AG10803 (cell line): ENCODE measurements around the gene LRIT1.

Experiments used
- DNase-seq: peaks from one replicate; pipeline ENCODE4 v3.0.0; 2010; ENCODE audit warnings: low read depth
- H3K4me3 ChIP-seq: 2 replicates; pipeline ENCODE4 v1.5.1; 2011; ENCODE audit warnings: mild to moderate bottlenecking, low read length, control low read depth
- TF ChIP-seq, protein P1 (sequence below): conservative IDR thresholded peaks from 2 replicates; pipeline ENCODE4 v1.5.1; 2011; ENCODE audit warnings: mild to moderate bottlenecking, low read length, control low read depth, inconsistent platforms

Gene LRIT1

DNA sequence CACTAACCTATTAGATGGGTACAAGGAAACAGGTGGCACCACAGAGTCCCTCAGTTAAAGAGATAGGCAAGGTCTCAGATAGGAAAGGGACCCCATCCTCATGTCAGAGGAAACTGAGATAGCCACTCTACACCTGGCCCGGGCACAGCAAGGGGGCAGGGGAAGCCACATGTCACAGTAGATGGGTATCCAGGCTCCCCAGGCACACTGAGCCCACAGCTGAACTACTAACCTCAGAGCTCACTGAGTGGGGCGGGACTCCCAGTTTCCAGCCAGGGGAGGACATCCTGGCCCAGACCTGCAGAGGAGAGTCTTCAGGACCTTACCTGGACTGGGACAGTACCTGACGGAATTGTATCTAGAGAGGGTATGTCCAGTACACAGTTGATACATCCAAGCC lies 50.7 kb downstream of the LRIT1 start:
- DNase-seq: no peak
- TF ChIP-seq, protein P1, sequence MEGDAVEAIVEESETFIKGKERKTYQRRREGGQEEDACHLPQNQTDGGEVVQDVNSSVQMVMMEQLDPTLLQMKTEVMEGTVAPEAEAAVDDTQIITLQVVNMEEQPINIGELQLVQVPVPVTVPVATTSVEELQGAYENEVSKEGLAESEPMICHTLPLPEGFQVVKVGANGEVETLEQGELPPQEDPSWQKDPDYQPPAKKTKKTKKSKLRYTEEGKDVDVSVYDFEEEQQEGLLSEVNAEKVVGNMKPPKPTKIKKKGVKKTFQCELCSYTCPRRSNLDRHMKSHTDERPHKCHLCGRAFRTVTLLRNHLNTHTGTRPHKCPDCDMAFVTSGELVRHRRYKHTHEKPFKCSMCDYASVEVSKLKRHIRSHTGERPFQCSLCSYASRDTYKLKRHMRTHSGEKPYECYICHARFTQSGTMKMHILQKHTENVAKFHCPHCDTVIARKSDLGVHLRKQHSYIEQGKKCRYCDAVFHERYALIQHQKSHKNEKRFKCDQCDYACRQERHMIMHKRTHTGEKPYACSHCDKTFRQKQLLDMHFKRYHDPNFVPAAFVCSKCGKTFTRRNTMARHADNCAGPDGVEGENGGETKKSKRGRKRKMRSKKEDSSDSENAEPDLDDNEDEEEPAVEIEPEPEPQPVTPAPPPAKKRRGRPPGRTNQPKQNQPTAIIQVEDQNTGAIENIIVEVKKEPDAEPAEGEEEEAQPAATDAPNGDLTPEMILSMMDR: no peak
- H3K4me3 ChIP-seq: no peak overlapping the region

- DNase-seq: no peak
- TF ChIP-seq, protein P1: no peak
- H3K4me3 ChIP-seq: no peak overlapping the region
Measured at GRCh38 chr10:84188815-84189214, 52.5 kb downstream of the LRIT1 start.

- no peak for DNase-seq
- no peak overlapping the region for H3K4me3 ChIP-seq
- TF ChIP-seq, protein P1: no peak
Measured at GRCh38 chr10:84185526-84186175, 55.7 kb downstream of the LRIT1 start.

DNA sequence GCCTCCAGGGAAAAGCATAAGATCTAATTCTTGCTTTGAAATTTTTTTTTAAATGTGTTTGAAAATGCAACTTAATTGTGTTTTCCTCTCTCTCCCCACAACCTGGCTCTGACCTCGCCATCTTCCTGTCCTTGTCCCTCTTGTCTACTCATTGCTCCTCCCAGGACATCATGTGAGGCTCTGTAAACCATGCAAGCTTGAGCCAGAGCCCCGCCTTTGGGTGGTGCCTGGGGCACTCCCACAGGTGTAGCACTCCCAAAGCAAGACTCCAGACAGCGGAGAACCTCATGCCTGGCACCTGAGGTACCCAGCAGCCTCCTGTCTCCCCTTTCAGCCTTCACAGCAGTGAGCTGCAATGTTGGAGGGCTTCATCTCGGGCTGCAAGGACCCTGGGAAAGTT lies 56.8 kb downstream of the LRIT1 start:
- no peak for DNase-seq
- no peak overlapping the region for H3K4me3 ChIP-seq
- TF ChIP-seq, protein P1: no peak

GRCh38 chr10:84181631-84182030 lies 59.7 kb downstream of the LRIT1 start:
- H3K4me3 ChIP-seq: no peak overlapping the region
- DNase-seq: no peak
- TF ChIP-seq, protein P1: no peak
